Stimulated activated CD8-positive, alpha-beta memory T cell treated with anti-CD3 and anti-CD28 coated beads, Interleukin-2, amount 100 ng/mL, for 48 hours (primary cell): Measurements from ENCODE around the gene ARHGAP30.
"Not testable (repeated sequence)": the region's sequence is repeated elsewhere in the genome, so short reads cannot be mapped to it uniquely, and the experiment has no call there.

Source experiments
- DNase-seq, 2 donors: peaks; one replicate each; pipeline ENCODE4 v3.0.0-alpha.2; 2020; ENCODE audit warnings: low read depth in 2 of 2

ARHGAP30 gene

GRCh38 chr1:161039154-161039545, 30.5 kb downstream of the ARHGAP30 start:
- DNase-seq, result no peak

GRCh38 chr1:161038523-161039153, 31.1 kb downstream of the ARHGAP30 start, which contains the start of gene TSTD1:
Gene TSTD1 (minus strand): TSS chr1:161038964. CDS start chr1:161038889, 75 bp downstream.
- peak; percentile 78 to 81 for DNase-seq

- no peak for DNase-seq
These were observed 31.8 kb downstream of the ARHGAP30 start for GRCh38 chr1:161037661-161038522.

GRCh38 chr1:161033751-161034150, 35.9 kb downstream of the ARHGAP30 start:
- DNase-seq, result no peak

- no peak for DNase-seq
These were observed 37.3 kb downstream of the ARHGAP30 start for GRCh38 chr1:161032409-161032808.

- DNase-seq, result no peak
These were observed 37.8 kb downstream of the ARHGAP30 start for GRCh38 chr1:161031874-161032273.

GRCh38 chr1:161029466-161029865, 40.2 kb downstream of the ARHGAP30 start:
- not testable (repeated sequence) for DNase-seq

GRCh38 chr1:161026954-161027353, 42.7 kb downstream of the ARHGAP30 start:
- not testable (repeated sequence) for DNase-seq

GRCh38 chr1:161022432-161022831, 47.3 kb downstream of the ARHGAP30 start:
- not testable (repeated sequence) for DNase-seq

GRCh38 chr1:161021970-161022353, 47.7 kb downstream of the ARHGAP30 start:
- no peak for DNase-seq

- peak; percentile 75 to 81 for DNase-seq
These were observed 48.3 kb downstream of the ARHGAP30 start for GRCh38 chr1:161021165-161021969.

- no peak for DNase-seq
These were observed 49.1 kb downstream of the ARHGAP30 start, which contains the start of gene F11R for GRCh38 chr1:161020509-161021164. Gene F11R (minus strand): TSS chr1:161021152. CDS start chr1:161021073, 79 bp downstream.

- no peak for DNase-seq
These were observed 49.8 kb downstream of the ARHGAP30 start for GRCh38 chr1:161019751-161020495.

- DNase-seq, result not testable (repeated sequence)
These were observed 50.5 kb downstream of the ARHGAP30 start for GRCh38 chr1:161019111-161019660.

GRCh38 chr1:161018631-161018930, 51.1 kb downstream of the ARHGAP30 start:
- no peak for DNase-seq

GRCh38 chr1:161017756-161018630, 51.7 kb downstream of the ARHGAP30 start:
- no peak for DNase-seq

GRCh38 chr1:161017181-161017580, 52.5 kb downstream of the ARHGAP30 start:
- not testable (repeated sequence) for DNase-seq

- not testable (repeated sequence) for DNase-seq
These were observed 53.0 kb downstream of the ARHGAP30 start for GRCh38 chr1:161016683-161017082.

GRCh38 chr1:161013488-161014230, 56.0 kb downstream of the ARHGAP30 start:
- peak; percentile 63 to 64 for DNase-seq
